ENCODE measurements around the gene ACTN4. TPM values are rescaled to one million over a fixed set of nuclear protein-coding genes. Genes with fewer than 3 reads are reported as not detected.

Gene ACTN4
- total and polyA plus RNA-seq, 2 donors (not counting 1 experiment from before 2014, with no cell fraction given): 108 to 164 TPM

- H3K9me3 ChIP-seq (ENCODE audit: control extremely low read depth in 1 of 3, control insufficient read depth in 2 of 3, insufficient read depth in 1 of 3, low read length in 2 of 3): no peaks in the 10 kb centered on the region
- H3K36me3 ChIP-seq (replicated peaks in 1 of 2; ENCODE audit: control extremely low read depth in 1 of 2, control insufficient read depth in 1 of 2, extremely low read depth in 1 of 2, insufficient read depth in 2 of 2, low read length in 1 of 2): peaks cover 0 to 80% of the 10 kb centered on the region in 2 experiments
- Mint-ChIP-seq H3K9me3 (ENCODE audit: insufficient read depth) (no peaks in the 10 kb centered on the region), H3K27ac (no peak overlapping the region), H3K27me3 (no peaks in the 10 kb centered on the region), H3K4me3 (no peak overlapping the region), H3K4me1 (no peaks in the 10 kb centered on the region)
- no peak overlapping the region for H3K4me2 ChIP-seq (replicated peaks; ENCODE audit: low read depth, low read length, poor library complexity, severe bottlenecking)
- H3K79me2 ChIP-seq (ENCODE audit: control insufficient read depth, insufficient read depth, low read length): no peaks in the 10 kb centered on the region
- H3K4me1 ChIP-seq (ENCODE audit: control insufficient read depth in 2 of 2, insufficient read depth in 2 of 2, low read length in 2 of 2): no peaks in the 10 kb centered on the region
- intact Hi-C loops (cut with micrococcal nuclease): no loop called here
- ATAC-seq (ENCODE audit: low read depth) (no peak), DNase-seq (no peak)
- CTCF ChIA-PET: no interaction called here
- TF ChIP-seq EZH2 (IDR thresholded peaks at IDR 0.05; ENCODE audit: borderline replicate concordance, insufficient read depth, low read depth, low read length, poor library complexity, severe bottlenecking) (no peak), CTCF (IDR thresholded peaks at IDR 0.05) (no peak)
- H3K4me3 ChIP-seq (ENCODE audit: control extremely low read depth in 1 of 5, extremely low read depth in 1 of 5, insufficient read depth in 1 of 5, low read depth in 2 of 5, low read length in 4 of 5): no peak overlapping the region
- H4K20me1 ChIP-seq (ENCODE audit: control insufficient read depth, insufficient read depth, low read length, poor library complexity, severe bottlenecking): no peaks in the 10 kb centered on the region
- no peak overlapping the region for H3K27ac ChIP-seq (ENCODE audit: low read length in 2 of 2)
- 97% methylated on average over 12 of the region's 12 CpGs for WGBS (ENCODE audit: insufficient coverage)
- H3K27me3 ChIP-seq (replicated peaks in 1 of 4; ENCODE audit: control extremely low read depth in 1 of 4, control insufficient read depth in 3 of 4, insufficient read depth in 4 of 4, low read length in 3 of 4): no peaks in the 10 kb centered on the region
- no peak overlapping the region for H3K9ac ChIP-seq (ENCODE audit: low read length)
- H2AFZ ChIP-seq (ENCODE audit: insufficient read depth, low read depth, low read length, poor library complexity, severe bottlenecking): no peak overlapping the region
- POLR2A ChIA-PET: no interaction called here
Observed at GRCh38 chr19:38711726-38712153, 64.3 kb downstream of the ACTN4 start.

- H2AFZ ChIP-seq (ENCODE audit: insufficient read depth, low read depth, low read length, poor library complexity, severe bottlenecking): no peak overlapping the region
- peaks cover 0 to 80% of the 10 kb centered on the region in 2 experiments for H3K36me3 ChIP-seq (replicated peaks in 1 of 2; ENCODE audit: control extremely low read depth in 1 of 2, control insufficient read depth in 1 of 2, extremely low read depth in 1 of 2, insufficient read depth in 2 of 2, low read length in 1 of 2)
- no peak overlapping the region for H3K4me3 ChIP-seq (ENCODE audit: control extremely low read depth in 1 of 5, extremely low read depth in 1 of 5, insufficient read depth in 1 of 5, low read depth in 2 of 5, low read length in 4 of 5)
- WGBS (ENCODE audit: insufficient coverage): over 99% methylated on average over 8 of the region's 15 CpGs
- TF ChIP-seq CTCF (IDR thresholded peaks at IDR 0.05) (no peak), EZH2 (IDR thresholded peaks at IDR 0.05; ENCODE audit: borderline replicate concordance, insufficient read depth, low read depth, low read length, poor library complexity, severe bottlenecking) (no peak)
- no peaks in the 10 kb centered on the region for H3K4me1 ChIP-seq (ENCODE audit: control insufficient read depth in 2 of 2, insufficient read depth in 2 of 2, low read length in 2 of 2)
- H3K9me3 Mint-ChIP-seq (ENCODE audit: insufficient read depth): no peaks in the 10 kb centered on the region
- no peaks in the 10 kb centered on the region for H3K27me3 Mint-ChIP-seq
- ChIA-PET POLR2A (no interaction called here), CTCF (no interaction called here)
- H3K4me1 Mint-ChIP-seq: no peaks in the 10 kb centered on the region
- no peak overlapping the region for H3K9ac ChIP-seq (ENCODE audit: low read length)
- intact Hi-C loops (cut with micrococcal nuclease): no loop called here
- H3K27ac Mint-ChIP-seq: no peak overlapping the region
- no peaks in the 10 kb centered on the region for H3K27me3 ChIP-seq (replicated peaks in 1 of 4; ENCODE audit: control extremely low read depth in 1 of 4, control insufficient read depth in 3 of 4, insufficient read depth in 4 of 4, low read length in 3 of 4)
- H3K9me3 ChIP-seq (ENCODE audit: control extremely low read depth in 1 of 3, control insufficient read depth in 2 of 3, insufficient read depth in 1 of 3, low read length in 2 of 3): no peaks in the 10 kb centered on the region
- no peak for DNase-seq
- H3K27ac ChIP-seq (ENCODE audit: low read length in 2 of 2): no peak overlapping the region
- H4K20me1 ChIP-seq (ENCODE audit: control insufficient read depth, insufficient read depth, low read length, poor library complexity, severe bottlenecking): no peaks in the 10 kb centered on the region
- no peaks in the 10 kb centered on the region for H3K79me2 ChIP-seq (ENCODE audit: control insufficient read depth, insufficient read depth, low read length)
- no peak overlapping the region for H3K4me2 ChIP-seq (replicated peaks; ENCODE audit: low read depth, low read length, poor library complexity, severe bottlenecking)
- no peak overlapping the region for H3K4me3 Mint-ChIP-seq
- ATAC-seq (ENCODE audit: low read depth): no peak
Observed at GRCh38 chr19:38712161-38712748, 64.8 kb downstream of the ACTN4 start.

Data from B cell (primary cell).